ENCODE measurements around the gene ZNF609.

DNA sequence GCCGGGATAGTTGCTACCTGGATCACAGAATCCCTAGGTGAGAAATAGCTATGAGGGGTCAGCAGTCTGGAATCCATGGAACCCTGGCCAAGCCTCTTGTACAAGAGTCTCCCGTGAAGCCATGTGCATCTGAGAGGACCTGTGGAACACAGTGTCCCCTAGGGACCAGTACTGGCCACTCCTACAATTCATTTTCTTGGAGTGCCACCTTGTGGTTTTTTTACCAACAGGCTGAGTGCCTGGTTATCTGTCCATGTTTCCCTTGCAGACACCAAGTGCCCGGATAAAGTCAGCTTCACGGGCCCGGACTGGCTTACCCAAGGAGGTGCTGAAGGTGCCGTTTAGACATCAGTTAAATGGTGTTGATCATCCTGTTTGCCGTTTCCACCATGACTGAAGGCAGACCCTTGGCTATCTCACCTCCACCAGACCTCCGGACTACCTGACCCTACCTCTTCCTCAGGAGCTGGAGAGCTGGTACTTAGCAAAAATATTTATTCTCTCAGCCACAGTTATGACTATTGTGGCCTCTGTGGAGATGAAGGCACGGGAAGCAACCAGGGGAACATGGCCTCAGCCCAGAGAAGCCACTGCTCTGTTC, 221.1 kb downstream of the ZNF609 start:
- TF ChIP-seq GLIS3 (CRISPR knock-in tag; IDR thresholded peaks at IDR 0.05) (no peak), ESRRG (CRISPR knock-in tag; IDR thresholded peaks at IDR 0.05) (no peak), CSDC2 (CRISPR knock-in tag; IDR thresholded peaks at IDR 0.05) (no peak), OSR1 (CRISPR knock-in tag; IDR thresholded peaks at IDR 0.05) (no peak)

Measured in SK-N-SH treated with all-trans-retinoic acid at 6 μM for 48 hours (cell line).